ENCODE results near the gene NPHS1. TPM values are rescaled to one million over a fixed set of nuclear protein-coding genes. Genes with fewer than 3 reads are reported as not detected.
A peak's percentile ranks its signal among the peaks of the same experiment; 100 is the strongest.

The NPHS1 gene
- total RNA-seq, 4 donors from 2014 or later, result not detected

DNA sequence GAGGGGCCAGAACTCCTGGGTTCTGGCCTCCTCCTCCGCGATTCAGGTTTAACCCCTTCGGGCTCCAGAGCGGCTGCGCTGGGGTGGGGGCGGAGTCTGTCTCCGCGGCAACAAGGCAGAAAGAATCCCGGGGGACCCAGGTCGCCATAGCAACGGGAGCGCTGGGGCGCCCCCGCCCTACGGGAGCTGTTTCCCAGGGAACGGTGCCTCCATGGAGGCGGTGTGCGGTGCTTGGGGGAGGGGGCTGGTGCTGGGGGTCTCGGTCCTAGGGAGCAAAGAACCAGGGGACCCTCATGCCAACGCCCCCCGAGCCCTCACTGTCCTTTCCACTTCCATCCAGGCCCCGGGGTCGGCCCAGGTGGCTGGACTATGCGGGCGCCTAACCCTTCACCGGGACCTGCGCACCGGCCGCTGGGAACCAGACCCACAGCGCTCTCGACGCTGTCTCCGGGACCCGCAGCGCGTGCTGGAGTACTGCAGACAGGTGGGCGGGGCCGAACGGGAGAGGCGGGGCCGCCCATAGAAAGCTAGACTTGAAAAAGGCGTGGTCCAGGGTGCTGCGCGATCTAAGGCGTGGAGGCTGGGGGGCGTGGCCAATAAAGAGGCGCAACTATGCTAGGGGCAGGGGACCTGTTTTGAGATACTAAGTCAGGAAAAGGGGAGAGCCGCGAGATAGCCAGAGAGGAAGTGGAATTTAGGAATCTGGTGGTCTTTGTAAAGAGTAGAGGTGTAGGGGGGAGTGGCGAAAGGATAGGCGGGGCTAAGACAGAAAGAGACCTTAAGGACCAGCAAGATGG is 17.2 kb upstream of the NPHS1 start:
- no peak overlapping the region for H3K27ac ChIP-seq
- DNase-seq, result peak; percentile 70
- no peaks in the 10 kb centered on the region for H3K9me3 ChIP-seq
- H3K4me1 ChIP-seq, result peaks cover 10 to 24% (median 20%) of the 10 kb centered on the region in 4 donors
- peak overlapping the region in 1 of 4 donors; percentile 60 for H3K4me3 ChIP-seq
- intact Hi-C loops (cut with DNase I; ENCODE audit: low total_unique reads) (no loop called here), in situ Hi-C loops (cut with MboI; ENCODE audit: low pct_ligation_motif_present in 1 of 4, low pct_unique_long_range_greater_than_20kb in 1 of 4, low sequenced_read_pairs in 3 of 4) (no loop called here)
- no peaks in the 10 kb centered on the region for H3K36me3 ChIP-seq
- TF ChIP-seq, protein P1, sequence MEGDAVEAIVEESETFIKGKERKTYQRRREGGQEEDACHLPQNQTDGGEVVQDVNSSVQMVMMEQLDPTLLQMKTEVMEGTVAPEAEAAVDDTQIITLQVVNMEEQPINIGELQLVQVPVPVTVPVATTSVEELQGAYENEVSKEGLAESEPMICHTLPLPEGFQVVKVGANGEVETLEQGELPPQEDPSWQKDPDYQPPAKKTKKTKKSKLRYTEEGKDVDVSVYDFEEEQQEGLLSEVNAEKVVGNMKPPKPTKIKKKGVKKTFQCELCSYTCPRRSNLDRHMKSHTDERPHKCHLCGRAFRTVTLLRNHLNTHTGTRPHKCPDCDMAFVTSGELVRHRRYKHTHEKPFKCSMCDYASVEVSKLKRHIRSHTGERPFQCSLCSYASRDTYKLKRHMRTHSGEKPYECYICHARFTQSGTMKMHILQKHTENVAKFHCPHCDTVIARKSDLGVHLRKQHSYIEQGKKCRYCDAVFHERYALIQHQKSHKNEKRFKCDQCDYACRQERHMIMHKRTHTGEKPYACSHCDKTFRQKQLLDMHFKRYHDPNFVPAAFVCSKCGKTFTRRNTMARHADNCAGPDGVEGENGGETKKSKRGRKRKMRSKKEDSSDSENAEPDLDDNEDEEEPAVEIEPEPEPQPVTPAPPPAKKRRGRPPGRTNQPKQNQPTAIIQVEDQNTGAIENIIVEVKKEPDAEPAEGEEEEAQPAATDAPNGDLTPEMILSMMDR (IDR thresholded peaks at IDR 0.05), result no peak
- TF ChIP-seq POLR2A (IDR thresholded peaks at IDR 0.05) (no peak), POLR2AphosphoS5 (IDR thresholded peaks at IDR 0.05) (no peak)
- peaks cover 59% of the 10 kb centered on the region for H3K27me3 ChIP-seq
- WGBS, 2 donors (ENCODE audit: low coverage in 1 of 2), result 1 to 2% methylated on average over 19 to 49 of the region's 51 CpGs

DNA sequence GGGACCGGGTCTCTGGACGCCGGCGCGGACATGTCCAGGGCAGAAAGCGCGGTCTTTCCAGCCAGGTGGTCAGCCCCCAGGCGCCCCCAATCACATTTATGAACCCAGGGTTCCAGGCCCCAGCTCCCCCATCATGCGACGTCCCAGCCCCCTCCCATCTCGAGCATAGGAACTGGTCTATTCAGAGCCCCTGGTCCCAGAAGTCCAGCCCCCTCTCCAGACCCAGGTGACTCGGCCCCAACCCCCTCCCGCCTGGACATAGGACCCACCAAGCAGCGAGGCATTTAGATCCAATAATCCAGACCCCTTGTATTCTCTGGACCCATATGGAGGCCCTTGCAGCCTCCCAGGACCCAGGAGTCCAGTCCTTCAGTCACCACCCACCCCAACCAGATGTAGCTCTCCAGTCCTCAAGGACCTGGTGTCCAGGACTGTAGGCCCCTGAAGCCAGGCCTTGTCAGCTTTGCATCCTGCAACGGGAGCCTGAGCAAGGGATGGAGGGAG is 16.6 kb upstream of the NPHS1 start:
- Histone ChIP-seq H3K36me3 (no peaks in the 10 kb centered on the region), H3K4me1 (peaks cover 10 to 24% (median 20%) of the 10 kb centered on the region in 4 donors), H3K9me3 (no peaks in the 10 kb centered on the region), H3K27ac (no peak overlapping the region), H3K27me3 (peaks cover 59% of the 10 kb centered on the region), H3K4me3 (peak overlapping the region; percentile 10 to 60 (median 34))
- 4% methylated on average over 10 of the region's 15 CpGs; no CpG with 5 or more reads in 1 of the 2 donors for WGBS, 2 donors (ENCODE audit: low coverage in 1 of 2)
- intact Hi-C loops (cut with DNase I; ENCODE audit: low total_unique reads) (no loop called here), in situ Hi-C loops (cut with MboI; ENCODE audit: low pct_ligation_motif_present in 1 of 4, low pct_unique_long_range_greater_than_20kb in 1 of 4, low sequenced_read_pairs in 3 of 4) (no loop called here)
- TF ChIP-seq POLR2A (IDR thresholded peaks at IDR 0.05) (no peak), EP300 (IDR thresholded peaks at IDR 0.05; ENCODE audit: low read depth) (no peak), POLR2AphosphoS5 (IDR thresholded peaks at IDR 0.05) (no peak)
- TF ChIP-seq, protein P1 (IDR thresholded peaks at IDR 0.05), result no peak
- no peak for DNase-seq

DNA sequence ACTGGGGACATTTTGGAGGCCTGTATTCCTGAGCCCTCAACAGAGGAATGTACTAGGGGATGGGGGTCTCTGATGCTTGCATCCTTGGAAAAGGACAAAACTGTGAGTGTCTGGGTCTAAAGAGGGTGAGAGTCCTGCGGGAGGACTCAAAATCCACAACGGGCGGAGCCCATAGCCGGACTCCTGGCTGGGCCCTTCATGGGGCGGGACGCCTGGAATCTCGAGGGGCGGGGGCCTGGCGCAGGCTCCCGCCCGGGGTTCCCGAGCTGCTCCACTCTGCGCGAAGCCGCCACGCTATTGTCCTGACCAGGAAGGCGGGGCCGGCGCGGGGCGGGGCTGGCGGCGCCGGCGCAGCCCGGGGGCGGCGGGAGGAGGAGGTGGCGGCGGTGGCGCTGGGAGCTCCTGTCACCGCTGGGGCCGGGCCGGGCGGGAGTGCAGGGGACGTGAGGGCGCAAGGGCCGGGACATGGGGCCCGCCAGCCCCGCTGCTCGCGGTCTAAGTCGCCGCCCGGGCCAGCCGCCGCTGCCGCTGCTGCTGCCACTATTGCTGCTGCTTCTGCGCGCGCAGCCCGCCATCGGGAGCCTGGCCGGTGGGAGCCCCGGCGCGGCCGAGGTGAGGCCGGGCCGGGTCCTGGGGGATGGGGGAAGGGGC is 16.0 kb upstream of the NPHS1 start, which contains the start of gene APLP1:
TSS of gene APLP1 (plus strand) at position 403 of the 651 bp plus-strand sequence. CDS start at position 466, 63 bp downstream.
- peak; percentile 59 for DNase-seq
- in situ Hi-C loops (cut with MboI; ENCODE audit: low pct_ligation_motif_present in 1 of 4, low pct_unique_long_range_greater_than_20kb in 1 of 4, low sequenced_read_pairs in 3 of 4) (no loop called here), intact Hi-C loops (cut with DNase I; ENCODE audit: low total_unique reads) (no loop called here)
- Histone ChIP-seq H3K27ac (no peak within 1 kb of the TSS), H3K4me3 (peak within 1 kb of the TSS; percentile 10 to 60 (median 34)), H3K36me3 (no peaks in the 10 kb centered on the region), H3K4me1 (peaks cover 10 to 24% (median 20%) of the 10 kb centered on the region in 4 donors), H3K9me3 (no peaks in the 10 kb centered on the region), H3K27me3 (peaks cover 63% of the 10 kb centered on the region)
- no peak for TF ChIP-seq POLR2AphosphoS5 (IDR thresholded peaks at IDR 0.05)
- TF ChIP-seq, protein P1 (IDR thresholded peaks at IDR 0.05), result no peak
- no peak for TF ChIP-seq POLR2A (IDR thresholded peaks at IDR 0.05)
- TF ChIP-seq EP300 (IDR thresholded peaks at IDR 0.05; ENCODE audit: low read depth), result no peak
- WGBS, 2 donors (ENCODE audit: low coverage in 1 of 2), result 4% methylated on average over 5 of the region's 60 CpGs; no CpG with 5 or more reads in 1 of the 2 donors

DNA sequence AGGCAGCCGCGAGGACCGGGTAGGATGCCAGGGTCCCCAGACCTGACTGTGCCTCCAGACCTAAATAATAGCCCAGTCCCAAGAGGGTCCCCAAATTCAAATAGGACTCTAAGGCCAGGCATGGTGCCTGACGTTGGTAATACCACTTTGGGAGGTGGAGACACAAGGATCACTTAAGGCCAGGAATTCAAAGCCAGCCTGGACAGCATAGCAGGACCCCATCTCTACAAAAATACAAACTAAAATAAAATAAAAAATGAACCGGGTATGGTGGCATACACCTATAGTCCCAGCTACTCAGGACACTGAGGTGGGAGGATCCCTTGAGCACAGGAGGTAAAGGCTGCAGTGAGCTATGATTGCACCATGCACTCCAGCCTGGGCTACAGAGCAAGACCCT is 10.7 kb upstream of the NPHS1 start:
- in situ Hi-C loops (cut with MboI; ENCODE audit: low pct_ligation_motif_present in 1 of 4, low pct_unique_long_range_greater_than_20kb in 1 of 4, low sequenced_read_pairs in 3 of 4), result no loop called here

More for the DNA sequence above, 10.7 kb upstream of the NPHS1 start:
- no peak overlapping the region for H3K4me3 ChIP-seq
- WGBS, 2 donors (ENCODE audit: low coverage in 1 of 2), result 77 to 80% methylated on average over 2 of the region's 5 CpGs
- TF ChIP-seq POLR2A (IDR thresholded peaks at IDR 0.05) (no peak), POLR2AphosphoS5 (IDR thresholded peaks at IDR 0.05) (no peak), EP300 (IDR thresholded peaks at IDR 0.05; ENCODE audit: low read depth) (no peak)
- TF ChIP-seq, protein P1 (IDR thresholded peaks at IDR 0.05), result no peak
- intact Hi-C loops (cut with DNase I; ENCODE audit: low total_unique reads), result no loop called here
- H3K27me3 ChIP-seq, result peaks cover 77% of the 10 kb centered on the region
- no peaks in the 10 kb centered on the region for H3K9me3 ChIP-seq
- H3K36me3 ChIP-seq, result no peaks in the 10 kb centered on the region
- H3K4me1 ChIP-seq, result peaks cover 0 to 6% (median under 1%) of the 10 kb centered on the region in 4 donors
- no peak overlapping the region for H3K27ac ChIP-seq
- no peak for DNase-seq
